Endothelial cell (in vitro differentiated cells): ENCODE data around the gene TIMP2. TPM values are rescaled to one million over a fixed set of nuclear protein-coding genes. Genes with fewer than 3 reads are reported as not detected.

Experiments
- DNase-seq: peaks from one replicate; pipeline ENCODE4 v3.0.0; 2021; ENCODE audit warnings: low spot score
- H3K27ac Mint-ChIP-seq: one replicate; pipeline ENCODE4 v1.8.0; 2021; ENCODE audit warnings: mixed read lengths, inconsistent platforms; ENCODE audit not compliant: unreplicated experiment
- H3K27me3 Mint-ChIP-seq: one replicate; pipeline ENCODE4 v1.8.0; 2021; ENCODE audit warnings: mild to moderate bottlenecking, moderate library complexity, mixed read lengths, inconsistent platforms; ENCODE audit not compliant: unreplicated experiment
- H3K36me3 Mint-ChIP-seq: one replicate; pipeline ENCODE4 v1.8.0; 2021; ENCODE audit warnings: mild to moderate bottlenecking, low read depth, mixed read lengths, inconsistent platforms; ENCODE audit not compliant: unreplicated experiment
- H3K4me1 Mint-ChIP-seq: one replicate; pipeline ENCODE4 v1.8.0; 2021; ENCODE audit warnings: mild to moderate bottlenecking, mixed read lengths, inconsistent platforms; ENCODE audit not compliant: unreplicated experiment
- H3K4me3 Mint-ChIP-seq: one replicate; pipeline ENCODE4 v1.8.0; 2021; ENCODE audit warnings: mild to moderate bottlenecking, mixed read lengths, inconsistent platforms; ENCODE audit not compliant: unreplicated experiment
- H3K9me3 Mint-ChIP-seq: one replicate; pipeline ENCODE4 v1.8.0; 2021; ENCODE audit warnings: mixed read lengths, inconsistent platforms; ENCODE audit not compliant: unreplicated experiment
- CTCF ChIP-seq: fragments of 200-600 bp; sonication (generic); IDR thresholded peaks from one replicate; pipeline ENCODE4 v1.5.0; 2021; ENCODE audit warnings: antibody characterized with exemption; ENCODE audit not compliant: unreplicated experiment
- total RNA-seq: library from RNA; stranded (reverse); fragmentation: NEBNext Ultra II Directional; extraction: Animal tissue kit (Norgen Biotek cat#: 25700); gene quantifications from one replicate; pipeline ENCODE4 v1.2.1, GENCODE V29; 2021; ENCODE audit not compliant: unreplicated experiment

TIMP2 gene
- total RNA-seq, 1 donor from 2014 or later, result 41.5 TPM

DNA sequence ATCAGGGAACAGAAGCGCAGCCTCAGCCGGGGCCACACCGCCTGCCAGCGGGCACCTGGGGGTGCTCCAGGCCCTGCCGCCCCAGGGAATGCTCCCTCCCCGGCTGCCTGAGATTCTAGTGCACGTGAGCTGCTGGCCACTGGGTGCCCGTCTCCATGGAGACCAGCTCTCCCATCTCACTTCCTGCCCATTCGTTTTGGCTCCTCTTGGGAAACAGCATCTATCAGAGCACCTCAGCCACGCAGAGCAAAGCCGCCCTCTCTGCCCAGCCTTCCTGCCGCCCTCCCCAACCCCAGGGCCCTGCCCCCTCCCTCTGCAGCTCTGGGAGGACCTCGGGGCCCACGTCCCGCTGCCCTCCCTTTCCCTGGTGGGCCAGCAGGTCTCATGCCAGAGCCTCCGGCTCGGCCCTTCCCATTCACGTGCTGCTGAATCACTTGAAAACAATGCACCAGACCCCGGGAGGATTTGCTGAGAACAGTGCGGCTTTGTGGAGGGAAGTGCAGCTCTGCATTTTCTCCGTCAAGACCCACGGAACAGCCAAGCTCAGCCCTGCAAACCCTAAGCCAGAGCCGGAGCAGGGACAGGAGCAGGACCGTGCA is 41.6 kb downstream of the TIMP2 start:
- peak; percentile 63 for DNase-seq
- H3K27ac Mint-ChIP-seq, result peak overlapping the region; percentile 93
- peaks cover 17% of the 10 kb centered on the region for H3K4me1 Mint-ChIP-seq
- no peaks in the 10 kb centered on the region for H3K9me3 Mint-ChIP-seq
- no peaks in the 10 kb centered on the region for H3K36me3 Mint-ChIP-seq
- H3K27me3 Mint-ChIP-seq, result peaks cover 9% of the 10 kb centered on the region
- no peak overlapping the region for H3K4me3 Mint-ChIP-seq
- TF ChIP-seq CTCF, result no peak

- Mint-ChIP-seq H3K36me3 (no peaks in the 10 kb centered on the region), H3K4me1 (peaks cover 17% of the 10 kb centered on the region), H3K27ac (peak overlapping the region; percentile 93), H3K27me3 (peaks cover 9% of the 10 kb centered on the region), H3K4me3 (no peak overlapping the region), H3K9me3 (no peaks in the 10 kb centered on the region)
- TF ChIP-seq CTCF, result no peak
- no peak for DNase-seq
Observed at GRCh38 chr17:78883089-78883532, 42.1 kb downstream of the TIMP2 start.

- H3K27ac Mint-ChIP-seq, result no peak overlapping the region
- peaks cover 17% of the 10 kb centered on the region for H3K4me1 Mint-ChIP-seq
- no peak overlapping the region for H3K4me3 Mint-ChIP-seq
- no peak for TF ChIP-seq CTCF
- H3K36me3 Mint-ChIP-seq, result no peaks in the 10 kb centered on the region
- no peak for DNase-seq
- H3K9me3 Mint-ChIP-seq, result no peaks in the 10 kb centered on the region
- H3K27me3 Mint-ChIP-seq, result peaks cover 9% of the 10 kb centered on the region
Observed at GRCh38 chr17:78882540-78883088, 42.6 kb downstream of the TIMP2 start.

DNA sequence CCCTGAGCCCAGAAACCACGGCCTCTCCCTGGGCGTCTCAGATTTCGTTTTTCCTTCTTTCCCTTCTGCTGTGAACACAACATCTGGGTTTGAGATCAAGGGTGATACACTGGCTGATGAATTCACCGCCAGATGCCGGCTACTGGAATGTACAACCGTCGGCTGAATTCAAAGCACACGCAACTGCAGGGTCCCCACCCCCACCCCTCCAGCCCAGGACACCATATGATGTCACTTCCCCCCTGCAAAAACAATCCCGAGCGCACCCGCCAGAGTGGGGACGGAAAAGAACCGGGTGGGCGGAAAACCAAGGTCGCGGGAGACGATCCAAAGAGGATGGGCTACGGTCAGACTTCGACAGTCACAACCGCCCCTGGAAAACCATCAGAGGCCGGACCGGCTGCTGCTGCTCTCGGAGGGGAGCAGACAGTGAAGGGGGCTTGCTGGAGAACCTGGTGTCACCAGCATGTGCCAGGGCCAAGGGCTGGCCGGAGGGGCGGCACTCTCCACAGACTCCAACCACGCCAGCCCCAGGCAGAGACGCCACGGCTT is 45.5 kb downstream of the TIMP2 start:
- TF ChIP-seq CTCF, result no peak

GRCh38 chr17:78878871-78879527 is 46.2 kb downstream of the TIMP2 start:
- no peak for DNase-seq
- peaks cover 15% of the 10 kb centered on the region for H3K27me3 Mint-ChIP-seq
- H3K4me3 Mint-ChIP-seq, result no peak overlapping the region
- H3K36me3 Mint-ChIP-seq, result peaks cover 6% of the 10 kb centered on the region
- H3K27ac Mint-ChIP-seq, result no peak overlapping the region
- peaks cover 32% of the 10 kb centered on the region for H3K4me1 Mint-ChIP-seq
- H3K9me3 Mint-ChIP-seq, result no peaks in the 10 kb centered on the region
- TF ChIP-seq CTCF, result no peak

More for the DNA sequence above, 45.5 kb downstream of the TIMP2 start:
- peaks cover 15% of the 10 kb centered on the region for H3K27me3 Mint-ChIP-seq
- no peak for DNase-seq
- H3K36me3 Mint-ChIP-seq, result peaks cover 6% of the 10 kb centered on the region
- H3K4me1 Mint-ChIP-seq, result peaks cover 32% of the 10 kb centered on the region
- H3K4me3 Mint-ChIP-seq, result no peak overlapping the region
- H3K9me3 Mint-ChIP-seq, result no peaks in the 10 kb centered on the region
- H3K27ac Mint-ChIP-seq, result no peak overlapping the region
